Thyroid gland (tissue), 4 donors: ENCODE measurements around the gene CENPA. TPM values are rescaled to one million over a fixed set of nuclear protein-coding genes. Genes with fewer than 3 reads are reported as not detected.
"Not testable (repeated sequence)": the region's sequence is repeated elsewhere in the genome, so short reads cannot be mapped to it uniquely, and the experiment has no call there.

Source experiments
- DNase-seq, 2 donors: peaks; one replicate each; pipeline ENCODE4 v3.0.0-alpha.2; 2019
- H3K27ac ChIP-seq, 3 donors: fragments of 200-600 bp; sonication (generic); 1 replicate in 2 of 3; 2 replicates in 1 of 3; pipeline ENCODE4 v1.5.1; 2016 to 2019; ENCODE audit warnings: mild to moderate bottlenecking in 1 of 3, moderate library complexity in 1 of 3
- H3K27me3 ChIP-seq: fragments of 200-600 bp; sonication (generic); one replicate; pipeline ENCODE4 v1.5.1; 2019
- H3K36me3 ChIP-seq, 2 donors: fragments of 200-600 bp; sonication (generic); one replicate each; pipeline ENCODE4 v1.5.1; 2016 to 2019
- H3K4me1 ChIP-seq, 2 donors: fragments of 200-600 bp; sonication (generic); one replicate each; pipeline ENCODE4 v1.5.1; 2017 to 2019
- H3K4me3 ChIP-seq, 3 donors: fragments of 200-600 bp; sonication (generic); replicated peaks in 1 of 3; 1 replicate in 2 of 3; 2 replicates in 1 of 3; pipeline ENCODE4 v1.5.1; 2016; ENCODE audit warnings: mild to moderate bottlenecking in 1 of 3
- H3K9me3 ChIP-seq: fragments of 200-600 bp; sonication (generic); one replicate; pipeline ENCODE4 v1.5.1; 2017
- CTCF ChIP-seq, 6 experiments: fragments of 200-600 bp in 3 of 6; fragments of 450-650 bp in 3 of 6; sonication (generic) in 3 of 6; IDR thresholded peaks; one replicate each; pipeline ENCODE4 v1.5.1; 2016 to 2019; ENCODE audit warnings: antibody characterized with exemption in 6 of 6, mild to moderate bottlenecking in 2 of 6, inconsistent platforms in 1 of 6, moderate library complexity in 1 of 6
- POLR2A ChIP-seq, 2 donors: fragments of 450-650 bp; IDR thresholded peaks; one replicate each; pipeline ENCODE4 v1.6.1; 2017; ENCODE audit warnings: antibody characterized with exemption in 2 of 2, mild to moderate bottlenecking in 2 of 2, moderate library complexity in 1 of 2
- WGBS, 2 donors: methylation state at CpG; one replicate each; pipeline ENCODE4 v1.1.5; 2017; 5-methylcytosine and 5-hydroxymethylcytosine counted together
- intact Hi-C: fragments of 100-400 bp; cut with DNase I; formaldehyde crosslinking; loops from one replicate; pipeline ENCODE4 v1.15.1; 2023
- total RNA-seq, 4 donors: library from RNA; depleted of rRNA; stranded (reverse); fragments of >200 nt; gene quantifications; one replicate each; pipeline ENCODE4 v1.2.3, GENCODE V29; 2016

CENPA gene
- total RNA-seq, 4 donors from 2014 or later, result 0.67 TPM; not detected in 3

- no peaks in the 10 kb centered on the region for H3K9me3 ChIP-seq
- H3K4me1 ChIP-seq, result peaks cover 24 to 55% of the 10 kb centered on the region in 2 donors
- H3K27ac ChIP-seq, result peak overlapping the region; percentile 70 to 91 (median 88)
- no peaks in the 10 kb centered on the region for H3K36me3 ChIP-seq
- TF ChIP-seq CTCF (IDR thresholded peaks at IDR 0.05), result no peak
- peak in 1 of 2 donors; percentile 14 for TF ChIP-seq POLR2A (IDR thresholded peaks at IDR 0.05)
- H3K27me3 ChIP-seq, result no peaks in the 10 kb centered on the region
- intact Hi-C loops, result no loop called here
- H3K4me3 ChIP-seq, result no peak overlapping the region
- peak; percentile 40 to 46 for DNase-seq
- 64 to 67% methylated on average over 6 of the region's 6 CpGs for WGBS, 2 donors
Measured at GRCh38 chr2:26757873-26758789, 27.7 kb upstream of the CENPA start.

- no peaks in the 10 kb centered on the region for H3K36me3 ChIP-seq
- no peaks in the 10 kb centered on the region for H3K27me3 ChIP-seq
- H3K9me3 ChIP-seq, result no peaks in the 10 kb centered on the region
- no peak overlapping the region for H3K4me3 ChIP-seq
- peaks cover 26 to 55% of the 10 kb centered on the region in 2 donors for H3K4me1 ChIP-seq
- TF ChIP-seq POLR2A (IDR thresholded peaks at IDR 0.05) (no peak), CTCF (IDR thresholded peaks at IDR 0.05) (no peak)
- no peak for DNase-seq
- peak overlapping the region; percentile 70 to 91 (median 88) for H3K27ac ChIP-seq
- 86 to 90% methylated on average over 7 of the region's 7 CpGs for WGBS, 2 donors
- intact Hi-C loops, result no loop called here
Measured at GRCh38 chr2:26758790-26759321, 27.0 kb upstream of the CENPA start.

- TF ChIP-seq POLR2A (IDR thresholded peaks at IDR 0.05), result no peak
- TF ChIP-seq CTCF (IDR thresholded peaks at IDR 0.05), result no peak
- H3K27me3 ChIP-seq, result no peaks in the 10 kb centered on the region
- WGBS, 2 donors, result 93 to 97% methylated on average over 5 of the region's 5 CpGs
- no peaks in the 10 kb centered on the region for H3K9me3 ChIP-seq
- H3K27ac ChIP-seq, result peak overlapping the region in 2 of 3 donors; percentile 64 to 88
- DNase-seq, result no peak
- no peaks in the 10 kb centered on the region for H3K36me3 ChIP-seq
- peaks cover 25 to 47% of the 10 kb centered on the region in 2 donors for H3K4me1 ChIP-seq
- intact Hi-C loops, result no loop called here
- no peak overlapping the region for H3K4me3 ChIP-seq
Measured at GRCh38 chr2:26759845-26760244, 26.0 kb upstream of the CENPA start.

- WGBS, 2 donors, result 78 to 83% methylated on average over 10 of the region's 10 CpGs
- intact Hi-C loops, result not testable (repeated sequence)
Measured at GRCh38 chr2:26760991-26761390, 24.9 kb upstream of the CENPA start.

GRCh38 chr2:26763019-26763418 lies 22.8 kb upstream of the CENPA start:
- H3K36me3 ChIP-seq, result no peaks in the 10 kb centered on the region
- peaks cover 47 to 60% of the 10 kb centered on the region in 2 donors for H3K4me1 ChIP-seq
- peak overlapping the region; percentile 94 to 97 (median 95) for H3K27ac ChIP-seq
- peak; percentile 89 to 91 for DNase-seq
- intact Hi-C loops, result no loop called here
- WGBS, 2 donors, result 27 to 48% methylated on average over 10 of the region's 10 CpGs
- no peak overlapping the region for H3K4me3 ChIP-seq
- H3K9me3 ChIP-seq, result no peaks in the 10 kb centered on the region
- no peaks in the 10 kb centered on the region for H3K27me3 ChIP-seq
- TF ChIP-seq CTCF (IDR thresholded peaks at IDR 0.05), result peak in 1 of 6 experiments; percentile 29
- TF ChIP-seq POLR2A (IDR thresholded peaks at IDR 0.05), result peak in 1 of 2 donors; percentile 61

More at GRCh38 chr2:26760991-26761390, 24.9 kb upstream of the CENPA start:
- H3K4me3 ChIP-seq, DNase-seq, H3K27me3 ChIP-seq, H3K9me3 ChIP-seq, H3K36me3 ChIP-seq: not testable (repeated sequence)
- Histone ChIP-seq H3K4me1 (peaks cover 35 to 50% of the 10 kb centered on the region in 2 donors), H3K27ac (peak overlapping the region in 2 of 3 donors; percentile 64 to 88)
